ENCODE measurements around the gene ADSL. TPM values are rescaled to one million over a fixed set of nuclear protein-coding genes. Genes with fewer than 3 reads are reported as not detected.

Gene ADSL
- total RNA-seq = 143 and 157 TPM in 2 replicates

DNA sequence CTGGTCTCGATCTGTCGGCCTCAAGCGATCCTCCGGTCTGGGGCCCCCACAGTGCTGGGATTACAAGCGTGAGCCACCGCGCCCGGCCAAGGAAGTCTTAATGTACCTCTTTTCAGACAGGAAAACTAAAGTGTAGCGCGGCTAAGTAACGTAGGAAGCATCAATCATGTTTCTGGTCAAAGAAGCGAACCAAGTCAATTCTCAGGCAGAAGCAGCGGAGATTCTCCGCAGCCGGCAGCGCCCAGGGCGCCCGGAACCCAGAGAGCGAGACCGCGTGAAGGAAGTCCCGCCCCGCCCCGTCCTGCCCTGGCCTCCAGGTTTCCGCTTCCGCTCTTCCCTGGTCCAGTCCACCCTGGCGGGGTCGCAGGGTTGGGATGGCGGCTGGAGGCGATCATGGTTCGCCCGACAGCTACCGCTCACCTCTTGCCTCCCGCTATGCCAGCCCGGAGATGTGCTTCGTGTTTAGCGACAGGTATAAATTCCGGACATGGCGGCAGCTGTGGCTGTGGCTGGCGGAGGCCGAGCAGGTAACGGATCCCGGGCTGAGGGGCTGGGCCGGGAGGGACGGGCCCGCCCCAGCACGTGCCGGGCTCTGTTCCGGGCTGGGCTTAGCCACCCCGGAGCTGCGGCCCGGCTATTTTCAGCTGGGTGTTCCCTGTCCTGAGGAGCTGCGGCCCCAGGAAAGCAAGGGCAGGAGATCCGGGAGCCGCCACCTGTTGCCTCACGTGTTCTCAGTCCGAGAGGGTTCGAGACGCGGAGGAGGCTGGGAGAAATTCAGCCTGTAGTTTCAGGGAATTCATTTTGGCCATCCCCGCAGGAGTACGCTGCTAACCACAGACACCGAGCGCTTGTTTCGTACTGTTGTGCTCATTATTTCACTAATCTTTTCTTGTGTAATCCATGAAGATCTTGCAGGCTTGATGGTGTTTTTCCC is at the start of gene ADSL:
Gene ADSL, plus strand, starts transcription at position 316 of the 934 bp plus-strand sequence. Its CDS starts 59 bp downstream, at position 375.

Other genes starting within 250 kb of the ADSL start
- gene TNRC6B, start 168.6 kb upstream of the ADSL start, total RNA-seq = 17.4 and 18.7 TPM in 2 replicates
- 40.9 and 59.7 TPM in 2 replicates for gene SGSM3, start 24.1 kb downstream of the ADSL start, total RNA-seq